ENCODE results near the gene ATP1B3.

GRCh38 chr3:141938011-141938500, 61.6 kb downstream of the ATP1B3 start:
- TF ChIP-seq CTCF (IDR thresholded peaks at IDR 0.05; ENCODE audit: low read depth, low read length) (no peak), POLR2A (IDR thresholded peaks at IDR 0.05; ENCODE audit: extremely low read depth, insufficient read length) (no peak), MAX (IDR thresholded peaks at IDR 0.05; ENCODE audit: low read depth, low read length) (no peak), MYC (IDR thresholded peaks at IDR 0.05; ENCODE audit: low read depth, low read length) (no peak)
